ENCODE measurements around the gene CAPRIN1.

CAPRIN1 gene

GRCh38 chr11:34146866-34147265, 95.3 kb downstream of the CAPRIN1 start:
- FAIRE-seq, result no peak

- no peak for FAIRE-seq
Observed at GRCh38 chr11:34147581-34147980, 96.0 kb downstream of the CAPRIN1 start.

GRCh38 chr11:34148504-34149165, 97.1 kb downstream of the CAPRIN1 start:
- no peak for FAIRE-seq

- FAIRE-seq, result no peak
Observed at GRCh38 chr11:34149274-34149673, 97.7 kb downstream of the CAPRIN1 start.

- FAIRE-seq, result no peak
Observed at GRCh38 chr11:34149786-34150185, 98.3 kb downstream of the CAPRIN1 start.

GRCh38 chr11:34150494-34151151, 99.1 kb downstream of the CAPRIN1 start:
- FAIRE-seq, result no peak

Data from islet of Langerhans (tissue), 1 donor.